Metanephros (tissue), 1 donor: ENCODE data around the gene CHIT1. TPM values are rescaled to one million over a fixed set of nuclear protein-coding genes. Genes with fewer than 3 reads are reported as not detected.

Experiments used
- total RNA-seq: library from RNA; depleted of rRNA; stranded (reverse); fragments of >200 nt; gene quantifications from one replicate; pipeline ENCODE4 v1.2.3, GENCODE V29; 2014

CHIT1 gene
- 1.3 TPM for total RNA-seq

GRCh38 chr1:203229471-203230135, at the start of gene CHIT1:
Gene CHIT1 (minus strand): TSS chr1:203229673. CDS start chr1:203229636, 37 bp downstream.

DNA sequence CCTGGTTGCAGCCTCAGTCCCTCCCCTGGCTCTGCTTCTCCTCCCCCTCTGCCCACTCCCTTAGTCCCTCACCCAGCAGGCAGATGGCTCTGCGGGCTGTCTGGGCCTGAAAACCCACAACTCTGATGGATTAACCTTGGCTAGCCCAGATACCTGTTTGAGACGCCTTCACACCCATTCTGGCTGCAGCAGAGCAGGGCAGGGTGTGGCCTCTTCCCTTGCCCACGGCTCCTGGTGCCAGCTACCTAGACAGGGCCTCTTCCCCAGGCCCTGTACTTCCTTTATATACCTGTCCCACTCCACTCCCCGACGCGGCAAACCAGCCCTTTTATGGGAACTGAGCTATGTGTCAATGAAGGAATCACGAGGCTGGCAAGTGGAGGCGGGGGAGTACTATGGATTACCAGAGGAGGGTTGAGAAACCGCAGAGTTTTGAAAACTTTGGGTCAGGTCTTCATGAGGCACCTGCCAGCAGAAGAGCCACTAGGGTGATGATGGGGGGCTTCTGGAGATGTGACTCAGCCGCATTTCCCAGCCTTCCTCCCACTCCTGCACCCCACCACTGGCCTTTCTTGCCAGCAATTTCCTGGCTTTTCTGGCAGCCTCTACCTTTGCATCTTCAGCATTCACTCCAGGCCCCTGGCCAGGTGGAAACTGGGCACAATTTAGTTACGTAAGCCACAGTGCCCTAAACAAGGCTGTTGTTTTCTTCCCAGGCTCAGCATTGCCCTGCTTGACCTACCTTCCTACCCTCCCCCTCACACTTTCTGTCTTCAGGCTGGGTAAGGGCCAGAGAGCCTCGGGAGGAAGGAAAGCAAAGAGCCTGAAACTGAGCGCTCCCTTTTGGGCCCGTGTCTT, 42.8 kb downstream of the CHIT1 start, which contains the start of gene CHI3L1:
Gene CHI3L1 (minus strand): TSS at position 259 of the 858 bp plus-strand sequence. CDS start 81 bp downstream, at position 178.

DNA sequence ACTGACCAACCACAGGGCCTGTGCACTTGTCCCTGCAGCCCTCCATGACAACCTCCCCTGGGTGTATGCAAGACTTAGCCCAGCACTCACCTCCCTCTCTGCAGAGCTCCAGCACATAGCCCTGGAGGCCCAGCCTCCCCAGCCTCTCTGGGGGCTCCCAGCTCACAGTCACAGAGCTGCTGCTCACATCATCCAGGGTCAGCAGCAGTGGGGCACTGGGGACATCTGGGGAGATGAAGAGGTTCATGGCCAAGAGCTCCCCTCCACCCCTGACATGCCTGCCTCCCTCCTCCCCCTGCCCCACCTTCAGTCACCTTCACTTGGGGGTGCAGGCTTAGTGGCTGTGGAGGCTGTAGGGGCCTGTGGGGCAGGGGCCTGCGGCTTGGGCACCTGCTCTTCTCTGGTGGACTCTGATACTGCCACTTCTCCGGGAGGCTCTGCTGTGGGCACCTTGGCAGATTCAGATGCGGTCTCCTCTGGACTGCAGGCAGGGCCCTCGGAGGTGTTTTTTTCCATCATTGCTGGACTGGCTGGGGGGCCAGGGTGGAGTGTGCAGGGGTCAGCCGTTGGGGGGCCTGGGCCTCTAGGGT, 54.1 kb downstream of the CHIT1 start, which contains the start of gene MYBPH:
Gene MYBPH (minus strand): TSS at position 590 of the 590 bp plus-strand sequence. CDS start 71 bp downstream, at position 519.

Other genes starting within 250 kb of the CHIT1 start
- 61.5 TPM for gene TMEM183A, start 222.3 kb downstream of the CHIT1 start, total RNA-seq
- 14.0 TPM for gene PPFIA4, start 203.2 kb downstream of the CHIT1 start, total RNA-seq
- gene MYOG, start 143.7 kb downstream of the CHIT1 start, total RNA-seq: 32.3 TPM
- gene ADORA1, start 101.9 kb downstream of the CHIT1 start, total RNA-seq: 4.9 TPM
- gene MYBPH, start 53.8 kb downstream of the CHIT1 start, total RNA-seq: 12.0 TPM
- 10.3 TPM for gene CHI3L1, start 43.0 kb downstream of the CHIT1 start, total RNA-seq
- 215 TPM for gene BTG2, start 75.8 kb upstream of the CHIT1 start, total RNA-seq
- gene FMOD, start 121.4 kb upstream of the CHIT1 start, total RNA-seq: 41.8 TPM
- 4.0 TPM for gene PRELP, start 246.1 kb upstream of the CHIT1 start, total RNA-seq